IPS DF 19.7 (cell line): Measurements from ENCODE around the gene MCM6.

Experiments used
- DNase-seq: peaks from one replicate; pipeline ENCODE4 v3.0.0-alpha.2; 2013; ENCODE audit warnings: low read depth, low spot score

The MCM6 gene

GRCh38 chr2:135863233-135863632, 13.0 kb downstream of the MCM6 start:
- DNase-seq, result no peak

GRCh38 chr2:135862718-135863117, 13.5 kb downstream of the MCM6 start:
- DNase-seq, result no peak

- no peak for DNase-seq
Observed at GRCh38 chr2:135853401-135853800, 22.8 kb downstream of the MCM6 start.

GRCh38 chr2:135851858-135852257, 24.4 kb downstream of the MCM6 start:
- no peak for DNase-seq

- DNase-seq, result no peak
Observed at GRCh38 chr2:135850892-135851668, 25.2 kb downstream of the MCM6 start.

GRCh38 chr2:135849087-135849486, 27.2 kb downstream of the MCM6 start:
- DNase-seq, result no peak

GRCh38 chr2:135845997-135846396, 30.2 kb downstream of the MCM6 start:
- DNase-seq, result no peak

GRCh38 chr2:135845257-135845656, 31.0 kb downstream of the MCM6 start:
- no peak for DNase-seq

GRCh38 chr2:135844301-135844895, 31.8 kb downstream of the MCM6 start:
- DNase-seq, result no peak

GRCh38 chr2:135843671-135844070, 32.6 kb downstream of the MCM6 start:
- DNase-seq, result no peak

- no peak for DNase-seq
Observed at GRCh38 chr2:135840601-135841000, 35.6 kb downstream of the MCM6 start.

GRCh38 chr2:135839713-135840112, 36.5 kb downstream of the MCM6 start:
- no peak for DNase-seq

GRCh38 chr2:135838502-135838901, 37.7 kb downstream of the MCM6 start:
- no peak for DNase-seq

GRCh38 chr2:135836596-135837270, 39.5 kb downstream of the MCM6 start, which contains the start of gene LCT:
LCT (minus strand) TSS chr2:135837184; CDS start chr2:135837169, 15 bp downstream.
- no peak for DNase-seq

GRCh38 chr2:135832891-135833290, 43.4 kb downstream of the MCM6 start:
- no peak for DNase-seq

GRCh38 chr2:135831180-135831812, 44.9 kb downstream of the MCM6 start:
- no peak for DNase-seq

GRCh38 chr2:135829378-135830135, 46.7 kb downstream of the MCM6 start:
- DNase-seq, result no peak

- DNase-seq, result no peak
Observed at GRCh38 chr2:135826544-135826943, 49.7 kb downstream of the MCM6 start.

GRCh38 chr2:135825550-135826176, 50.6 kb downstream of the MCM6 start:
- no peak for DNase-seq

GRCh38 chr2:135825131-135825530, 51.1 kb downstream of the MCM6 start:
- no peak for DNase-seq

- no peak for DNase-seq
Observed at GRCh38 chr2:135822855-135823254, 53.4 kb downstream of the MCM6 start.
